HG03565 (cell line): Measurements from ENCODE around the gene C1orf115.
"Not testable (repeated sequence)": the region's sequence is repeated elsewhere in the genome, so short reads cannot be mapped to it uniquely, and the experiment has no call there.

Experiments
- ATAC-seq: cut with Tn5 transposase; IDR thresholded peaks from one replicate; pipeline ENCODE4 v1.9.1; 2021; ENCODE audit warnings: mild to moderate bottlenecking, moderate library complexity; ENCODE audit not compliant: unreplicated experiment

The C1orf115 gene

DNA sequence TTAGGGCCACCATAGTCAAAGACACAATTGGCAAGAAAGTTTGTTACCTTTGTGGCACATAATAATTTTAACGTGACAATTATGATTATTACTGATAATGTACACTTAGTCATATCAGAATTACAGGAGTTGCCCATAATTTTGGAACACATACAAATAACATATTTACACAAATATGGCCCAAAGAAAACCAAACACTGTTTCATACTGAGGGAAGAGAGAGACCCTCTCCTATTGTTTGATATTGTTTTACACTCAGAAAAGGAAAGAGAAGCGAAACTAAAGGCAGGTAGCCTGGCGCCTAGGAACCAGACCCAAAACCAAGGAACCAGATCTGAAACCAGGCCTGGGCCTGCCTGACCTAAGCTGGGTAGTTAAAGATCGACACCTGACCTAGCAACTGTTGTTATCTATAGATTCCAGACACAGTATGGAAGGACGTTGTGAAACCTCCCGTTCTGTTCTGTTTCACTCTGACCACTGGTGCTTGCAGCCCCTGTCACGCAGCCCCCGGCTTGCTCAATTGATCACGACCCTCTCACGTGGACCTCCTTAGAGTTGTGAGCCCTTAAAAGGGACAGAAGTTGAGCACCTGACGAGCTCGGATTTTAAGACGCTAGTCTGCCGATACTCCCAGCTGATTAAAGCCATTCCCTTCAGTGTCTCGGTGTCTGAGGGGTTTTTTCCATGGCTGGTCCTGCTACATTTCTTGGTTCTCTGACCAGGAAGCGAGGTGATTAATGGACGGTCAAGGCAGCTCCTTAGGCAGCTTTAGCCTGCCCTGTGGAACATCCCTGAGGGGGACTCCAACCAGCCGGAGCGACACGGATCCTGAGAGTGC, 27.9 kb downstream of the C1orf115 start:
- ATAC-seq = peak; percentile 37

DNA sequence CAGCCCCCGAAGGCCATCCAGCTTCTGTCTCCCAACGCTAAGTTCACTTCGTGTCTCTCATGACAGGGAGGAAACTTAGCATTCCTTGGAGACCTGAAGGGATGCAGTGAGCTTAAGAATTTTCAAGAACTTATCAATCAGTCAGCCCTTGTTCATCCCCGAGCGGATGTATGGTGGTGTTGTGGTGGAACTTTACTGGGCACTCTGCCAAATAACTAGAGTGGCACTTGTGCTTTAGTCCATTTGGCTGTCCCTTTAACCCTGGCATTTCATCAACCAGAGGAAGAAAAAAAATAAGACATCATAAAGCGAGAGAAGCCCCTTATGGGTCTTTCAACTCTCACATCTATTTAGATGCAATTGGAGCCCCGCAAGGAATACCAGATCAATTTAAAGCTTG, 31.1 kb downstream of the C1orf115 start:
- not testable (repeated sequence) for ATAC-seq

DNA sequence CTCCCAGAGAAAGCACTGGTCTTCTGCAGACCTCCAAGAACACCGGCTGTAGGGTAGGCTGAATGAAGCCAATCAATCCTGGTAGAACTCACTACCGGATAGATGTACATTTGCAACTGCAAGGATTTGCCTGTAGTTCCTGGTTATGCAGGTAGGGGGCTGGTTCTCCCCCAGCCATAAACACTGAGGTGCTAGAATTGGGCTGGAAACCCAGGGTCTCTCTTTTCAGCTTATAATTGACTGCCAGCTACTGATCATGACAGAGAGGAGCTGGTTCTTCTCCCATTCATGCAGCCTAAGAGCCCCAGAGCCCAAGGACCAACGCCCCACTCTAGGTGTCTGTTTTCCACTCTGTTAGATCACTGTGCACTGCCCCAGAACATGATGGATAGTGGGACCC, 36.5 kb downstream of the C1orf115 start:
- ATAC-seq = no peak

DNA sequence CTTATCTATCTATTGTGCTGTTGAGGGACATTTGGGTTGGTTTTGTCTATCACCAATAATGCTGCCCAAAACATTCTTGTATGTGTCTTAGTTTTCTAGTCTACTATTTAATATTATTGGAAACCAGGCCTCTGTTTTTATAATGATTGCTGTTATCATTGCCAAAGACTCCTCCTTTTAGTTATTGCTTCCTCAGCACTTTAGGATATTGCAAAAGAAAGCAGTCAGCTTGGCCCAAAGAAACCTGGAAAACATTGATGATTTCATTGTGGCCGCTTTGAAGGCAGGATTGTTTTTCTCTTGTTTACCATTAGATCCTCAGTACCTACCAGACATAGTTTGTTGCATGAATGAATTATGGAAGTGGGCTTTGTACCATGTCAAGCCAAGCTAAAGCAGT, 37.4 kb downstream of the C1orf115 start:
- ATAC-seq = no peak

DNA sequence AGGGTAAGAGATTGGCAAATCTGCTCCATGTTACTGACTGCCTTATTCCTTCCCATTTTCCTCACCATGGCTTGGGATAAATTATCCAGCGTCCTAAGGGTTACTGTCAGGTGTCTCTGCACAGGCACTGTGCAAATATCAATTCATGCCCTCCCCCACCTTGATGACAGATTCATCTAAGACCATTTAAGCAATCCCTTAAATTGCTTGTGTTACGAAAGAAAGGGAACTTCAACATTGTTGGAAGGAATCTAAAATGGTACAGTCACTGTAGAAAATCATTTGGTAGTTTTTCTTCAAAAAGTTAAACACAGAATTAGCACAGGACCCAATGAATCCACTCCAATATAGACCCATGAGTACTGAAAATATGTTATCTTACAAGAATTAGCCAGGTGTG, 40.3 kb downstream of the C1orf115 start:
- ATAC-seq = no peak

DNA sequence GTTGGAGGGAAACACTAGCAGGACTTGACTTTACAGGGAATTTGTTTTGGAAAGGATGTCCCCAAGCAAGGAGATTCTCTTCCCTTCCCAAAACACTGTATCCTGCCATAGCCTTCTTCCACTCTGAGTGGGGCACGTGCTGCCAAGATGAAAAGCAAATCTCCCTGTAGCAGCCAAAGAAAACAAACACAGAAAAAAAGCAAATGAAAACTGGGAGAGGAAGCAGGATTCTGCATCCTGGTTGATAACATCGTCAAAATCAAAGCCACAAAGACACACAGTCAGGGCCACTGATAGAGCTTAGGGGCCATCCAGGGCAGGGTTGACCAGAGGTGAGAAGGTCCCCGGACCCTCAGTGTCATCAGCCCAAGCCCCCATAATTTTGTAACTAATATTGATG, 42.0 kb downstream of the C1orf115 start:
- no peak for ATAC-seq

DNA sequence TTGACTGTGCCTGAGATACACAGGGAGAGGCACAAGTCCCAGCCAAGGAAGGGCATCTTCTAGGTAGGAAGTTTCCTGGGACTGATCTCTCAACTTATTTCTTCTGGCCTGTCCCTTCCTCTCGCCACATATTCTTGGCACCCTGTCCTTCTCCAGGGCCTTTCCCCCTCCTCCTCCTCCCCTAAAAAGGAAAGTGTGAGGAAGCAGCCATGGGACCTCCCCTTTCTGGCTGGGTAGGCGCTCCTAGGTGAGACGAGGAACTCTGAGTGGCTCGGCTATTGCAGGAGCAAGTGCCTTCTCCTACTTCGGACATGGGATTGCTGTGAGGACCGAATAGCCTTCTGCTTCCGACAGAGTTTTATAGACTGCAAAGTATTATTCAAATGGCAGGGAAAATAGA, 42.5 kb downstream of the C1orf115 start:
- ATAC-seq = no peak

DNA sequence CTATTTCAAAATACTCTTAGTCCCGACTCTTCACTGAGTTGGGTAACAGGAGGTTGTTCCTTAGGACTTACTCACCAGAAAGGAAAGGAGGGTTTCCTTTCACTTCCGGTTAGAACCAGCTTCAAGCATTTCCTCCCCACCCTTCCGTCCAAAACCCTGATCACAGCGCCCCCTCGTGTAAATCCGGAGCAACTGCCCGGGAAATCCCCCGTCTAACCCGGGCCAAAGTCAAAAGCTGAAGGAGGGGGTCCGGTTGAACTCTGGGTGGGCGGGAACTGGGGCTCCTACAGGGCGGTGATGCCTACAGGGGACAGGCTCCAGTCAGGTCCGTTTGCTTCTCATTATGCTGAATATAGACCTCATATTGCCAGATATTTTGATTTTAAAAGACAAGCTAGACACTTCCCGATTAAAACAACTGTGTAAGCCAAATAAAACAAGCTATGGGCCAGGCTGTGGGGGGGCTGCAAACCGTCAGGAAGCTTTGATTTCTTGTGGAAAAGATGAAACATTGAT, 43.0 kb downstream of the C1orf115 start:
- ATAC-seq = peak; percentile 84

DNA sequence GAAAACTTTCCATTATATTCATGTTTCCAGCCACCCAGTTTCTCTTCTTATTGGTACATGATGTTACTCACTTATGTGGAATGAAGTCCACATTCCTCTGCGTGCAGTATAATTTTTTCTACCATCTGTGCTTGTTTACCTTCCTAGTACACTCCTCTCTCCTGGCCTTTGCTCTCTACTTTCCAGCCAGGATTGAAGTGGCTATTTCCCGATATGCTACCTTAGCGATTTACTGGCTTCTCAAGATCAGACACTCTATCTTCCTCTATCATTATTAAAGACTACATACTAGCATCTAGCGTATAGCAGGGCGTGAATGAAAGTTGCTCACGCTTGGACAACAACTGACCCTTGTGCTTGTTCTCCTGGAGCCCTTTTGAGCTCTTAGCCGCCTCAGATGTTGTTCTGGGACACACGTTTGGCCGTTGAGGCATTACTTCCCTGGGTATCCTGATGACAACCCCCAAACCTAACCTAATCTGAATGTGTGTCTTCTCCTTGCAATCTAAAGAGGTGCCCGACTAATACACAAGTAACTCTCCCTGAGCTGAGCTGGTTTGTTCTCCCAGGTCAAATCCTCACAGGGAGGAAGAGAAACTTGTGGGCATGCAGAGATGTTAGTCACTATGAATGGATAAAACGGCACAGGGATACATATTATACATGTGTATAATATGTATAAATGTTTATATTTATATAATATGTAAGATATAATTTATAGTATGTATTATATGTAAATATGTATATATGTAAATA, 44.6 kb downstream of the C1orf115 start:
- no peak for ATAC-seq

DNA sequence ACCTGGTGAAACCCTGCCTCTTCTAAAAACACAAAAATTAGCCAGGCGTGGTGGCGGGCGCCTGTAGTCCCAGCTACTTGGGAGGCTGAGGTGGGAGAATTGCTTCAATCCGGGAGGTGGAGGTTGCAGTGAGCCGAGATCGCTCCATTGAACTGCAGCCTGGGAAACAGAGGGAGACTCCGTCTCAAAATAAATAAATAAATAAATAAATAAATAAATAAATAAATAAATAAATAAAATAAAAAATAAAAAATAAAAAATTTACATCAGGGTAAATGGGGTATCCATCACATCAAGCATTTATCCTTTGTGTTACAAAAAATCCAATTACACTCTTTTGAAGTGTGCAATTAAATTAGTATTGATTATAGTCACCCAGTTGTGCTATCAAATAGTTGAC, 46.1 kb downstream of the C1orf115 start:
- ATAC-seq = not testable (repeated sequence)

DNA sequence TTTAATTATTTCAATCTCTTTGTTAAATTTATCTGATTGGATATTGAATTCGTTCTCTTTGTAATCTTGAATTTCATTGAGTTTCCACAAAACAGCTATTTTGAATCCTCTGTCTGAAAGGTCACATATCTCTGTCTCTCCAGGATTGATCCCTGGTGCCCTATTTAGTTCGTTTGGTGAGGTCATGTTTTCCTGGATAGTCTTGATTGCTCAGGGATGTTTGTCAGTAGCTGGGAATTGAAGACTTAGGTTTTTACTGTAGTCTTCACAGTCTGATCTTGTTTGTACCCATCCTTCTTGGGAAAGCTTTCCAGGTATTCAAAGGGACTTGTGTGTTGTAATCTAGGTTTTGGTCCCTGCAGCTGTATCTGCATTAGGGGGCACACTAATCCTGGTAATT, 51.2 kb downstream of the C1orf115 start:
- no peak for ATAC-seq

DNA sequence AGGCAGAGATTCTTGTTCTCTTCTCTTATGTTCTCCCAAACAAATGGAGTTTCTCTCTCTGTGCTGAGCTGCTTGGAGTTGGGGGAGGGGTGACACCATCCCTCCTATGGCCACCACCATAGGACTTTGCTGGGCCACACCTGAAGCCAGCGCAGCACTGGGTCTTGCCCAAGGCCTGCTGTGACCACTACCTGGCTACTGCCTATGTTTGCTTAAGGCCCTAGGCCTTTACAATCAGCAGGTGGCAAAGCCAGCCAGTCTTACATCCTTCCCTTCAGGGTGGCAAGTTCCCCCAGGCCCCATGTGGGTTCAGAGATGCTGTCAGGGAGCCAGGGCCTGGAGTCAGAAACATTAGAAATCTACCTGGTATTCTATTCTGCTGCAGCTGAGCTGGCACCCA, 51.7 kb downstream of the C1orf115 start:
- no peak for ATAC-seq

DNA sequence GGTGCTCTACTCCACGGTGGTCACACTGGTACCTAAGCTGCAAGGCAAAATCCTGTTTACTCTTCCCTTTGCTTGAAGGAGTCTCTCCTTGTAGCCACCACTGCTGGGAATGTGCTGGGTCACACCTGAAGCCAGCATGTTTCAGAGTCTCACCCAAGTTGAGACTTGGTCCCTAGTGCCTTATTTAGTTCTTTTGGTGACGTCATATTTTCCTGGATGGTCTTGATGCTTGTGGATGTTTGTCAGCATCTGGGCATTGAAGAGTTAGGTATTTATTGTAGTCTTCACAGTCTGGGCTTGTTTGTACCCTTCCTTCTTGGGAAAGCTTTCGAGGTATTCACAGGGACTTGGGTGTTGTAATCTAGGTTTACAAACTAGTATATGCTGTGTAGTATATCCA, 52.4 kb downstream of the C1orf115 start:
- ATAC-seq = no peak

DNA sequence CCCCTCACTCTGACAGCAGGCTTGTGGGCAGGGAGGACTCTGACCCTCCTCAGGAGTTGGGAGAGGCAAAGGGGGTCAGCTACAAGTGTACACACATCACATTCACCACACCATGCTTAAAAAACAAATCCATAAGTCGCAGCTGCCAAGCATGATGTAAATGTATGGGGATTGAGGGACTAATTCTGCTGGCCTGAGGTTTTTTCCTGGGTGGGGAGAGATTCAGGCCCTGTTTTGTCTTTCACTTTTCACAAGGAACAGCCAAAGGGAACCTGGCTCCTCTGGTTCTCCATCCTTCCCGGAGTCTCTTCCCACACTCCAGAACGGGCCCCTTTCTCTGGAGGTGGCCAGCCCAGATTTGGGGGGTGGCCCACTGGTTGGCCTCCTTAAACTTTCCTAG, 56.7 kb downstream of the C1orf115 start:
- no peak for ATAC-seq

DNA sequence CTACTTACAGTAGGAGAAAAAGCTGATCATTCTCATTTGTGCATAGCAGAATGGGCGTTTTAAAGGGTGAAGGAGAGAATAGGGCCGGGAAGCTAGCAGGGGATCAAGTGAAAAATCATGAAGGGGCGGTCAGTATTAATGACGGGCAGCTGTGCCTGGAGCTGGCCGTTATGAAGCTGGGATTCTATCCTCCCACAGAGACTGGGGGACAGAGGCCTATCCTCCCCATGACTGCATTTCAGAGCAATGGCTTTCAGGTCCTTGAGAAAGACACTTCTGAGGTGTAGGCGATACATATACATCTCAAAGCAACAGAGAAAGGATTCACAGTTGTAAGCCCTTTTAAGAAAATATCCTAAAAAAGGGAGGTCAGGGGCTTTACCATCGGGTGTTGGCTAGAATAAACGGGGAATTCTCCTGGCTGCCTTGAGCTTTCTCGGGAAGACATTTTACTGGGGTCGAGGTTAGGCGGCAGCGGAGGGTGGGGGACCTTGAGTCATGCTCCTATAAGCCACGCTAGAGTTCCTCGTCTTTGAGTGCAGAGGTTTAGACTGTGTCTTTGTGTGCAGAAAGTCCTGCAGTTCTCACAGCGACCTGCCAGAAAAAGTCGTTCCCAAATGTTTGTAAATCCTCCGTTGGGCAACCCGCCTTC, 57.4 kb downstream of the C1orf115 start:
- no peak for ATAC-seq

DNA sequence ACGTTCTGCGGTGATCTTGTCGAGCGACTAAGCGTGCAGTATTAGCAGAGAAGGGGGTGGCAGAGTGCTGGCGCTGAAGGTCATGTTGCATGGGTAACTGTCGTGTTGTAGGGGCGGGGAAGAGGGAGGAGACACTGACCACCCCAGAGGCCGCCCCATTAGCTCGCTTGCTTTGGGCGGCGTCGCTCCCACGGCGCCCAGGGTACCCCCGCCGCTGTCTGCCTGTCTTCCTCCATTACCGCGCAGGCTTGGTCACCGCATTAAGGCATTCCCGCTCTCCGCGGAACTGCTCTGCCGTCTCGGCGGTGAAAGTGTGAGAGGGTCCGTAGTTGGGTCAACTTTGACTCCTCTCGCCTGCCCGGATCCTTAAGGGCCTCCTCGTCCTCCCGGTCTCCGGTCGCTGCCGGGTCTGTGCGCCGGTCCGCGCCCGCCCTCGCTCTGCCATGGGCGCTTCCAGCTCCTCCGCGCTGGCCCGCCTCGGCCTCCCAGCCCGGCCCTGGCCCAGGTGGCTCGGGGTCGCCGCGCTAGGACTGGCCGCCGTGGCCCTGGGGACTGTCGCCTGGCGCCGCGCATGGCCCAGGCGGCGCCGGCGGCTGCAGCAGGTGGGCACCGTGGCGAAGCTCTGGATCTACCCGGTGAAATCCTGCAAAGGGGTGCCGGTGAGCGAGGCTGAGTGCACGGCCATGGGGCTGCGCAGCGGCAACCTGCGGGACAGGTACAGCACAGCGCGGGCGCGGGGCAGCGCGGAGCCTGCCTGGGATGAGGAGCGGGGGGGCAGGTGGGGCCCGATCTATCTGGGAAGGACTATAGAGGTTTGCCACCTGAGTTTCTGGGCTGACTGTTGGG, 58.1 kb downstream of the C1orf115 start, which contains the start of gene MTARC2:
Gene MTARC2, plus strand, starts transcription at position 234 of the 846 bp plus-strand sequence. Its CDS starts 210 bp downstream, at position 444.
- ATAC-seq = peak; percentile 90
